Naive thymus-derived CD8-positive, alpha-beta T cell (primary cell): Measurements from ENCODE around the gene SAP25. TPM values are rescaled to one million over a fixed set of nuclear protein-coding genes. Genes with fewer than 3 reads are reported as not detected.
"Not testable (repeated sequence)": the region's sequence is repeated elsewhere in the genome, so short reads cannot be mapped to it uniquely, and the experiment has no call there.

Source experiments
- ATAC-seq, 2 donors: fragments of 150-1000 bp; cut with Tn5 transposase in 1 of 2; sonication (Bioruptor Pico), chemical (Tn5 transposase) in 1 of 2; 1 replicate in 1 of 2; 2 replicates in 1 of 2; pipeline ENCODE4 v1.10.0; 2021; ENCODE audit warnings: mild to moderate bottlenecking in 2 of 2, moderate library complexity in 2 of 2
- POLR2A ChIA-PET: fragments of 350-600 bp; sonication (Branson Sonifier 250); formaldehyde crosslinking; loops from one replicate; lab custom pipeline; 2021; ENCODE audit warnings: antibody characterized with exemption; lab: Charles Lee
- DNase-seq, 10 donors: peaks; one replicate each; pipeline versions ENCODE4 v3.0.0 to v3.0.0-alpha.2; 2020 to 2022
- H3K27ac Mint-ChIP-seq, 10 donors: one replicate each; pipeline ENCODE4 v1.8.0; 2020 to 2022; ENCODE audit warnings: mild to moderate bottlenecking in 10 of 10, mixed read lengths in 10 of 10, moderate library complexity in 4 of 10, inconsistent platforms in 1 of 10
- H3K27me3 Mint-ChIP-seq, 5 donors: one replicate each; pipeline ENCODE4 v1.8.0; 2021 to 2022; ENCODE audit warnings: mixed read lengths in 5 of 5
- H3K36me3 Mint-ChIP-seq, 3 donors: one replicate each; pipeline ENCODE4 v1.8.0; 2020 to 2022; ENCODE audit warnings: mixed read lengths in 3 of 3, mild to moderate bottlenecking in 2 of 3, inconsistent platforms in 1 of 3
- H3K4me1 Mint-ChIP-seq, 4 donors: one replicate each; pipeline ENCODE4 v1.8.0; 2021 to 2022; ENCODE audit warnings: mixed read lengths in 4 of 4
- H3K4me3 Mint-ChIP-seq, 10 donors: one replicate each; pipeline ENCODE4 v1.8.0; 2020 to 2022; ENCODE audit warnings: mild to moderate bottlenecking in 10 of 10, mixed read lengths in 10 of 10, moderate library complexity in 6 of 10, inconsistent platforms in 1 of 10
- H3K9me3 Mint-ChIP-seq, 9 donors: one replicate each; pipeline ENCODE4 v1.8.0; 2020 to 2022; ENCODE audit warnings: mixed read lengths in 9 of 9, mild to moderate bottlenecking in 3 of 9, inconsistent platforms in 1 of 9, moderate library complexity in 1 of 9
- polyA plus RNA-seq, 3 donors: library from polyadenylated mRNA; unstranded; fragments of 300-500 nt; fragmentation: Illumina TruSeq; gene quantifications; one replicate each; pipeline ENCODE4 v1.2.3, GENCODE V29; 2021
- total RNA-seq, 8 experiments: library from RNA in 2 of 8; stranded (reverse) in 2 of 8; gene quantifications; one replicate each; pipeline ENCODE4 v1.2.3 and lab custom pipeline; 2021 to 2026

The SAP25 gene
- total and polyA plus RNA-seq, 5 experiments from 2014 or later: 0.42 to 118 (median 102) TPM; not detected in 2

GRCh38 chr7:100539436-100540006, 34.2 kb downstream of the SAP25 start:
- H3K4me1 Mint-ChIP-seq: peaks cover 23 to 59% (median 56%) of the 10 kb centered on the region in 4 donors
- H3K27me3 Mint-ChIP-seq: peaks cover 0 to 2% (median 0%) of the 10 kb centered on the region in 5 donors
- ATAC-seq (no peak), DNase-seq (no peak)
- peak overlapping the region; percentile 69 to 99 (median 86) for H3K27ac Mint-ChIP-seq
- peak overlapping the region; percentile 92 to 100 (median 98) for H3K4me3 Mint-ChIP-seq
- H3K9me3 Mint-ChIP-seq: no peaks in the 10 kb centered on the region
- peaks cover 0 to 3% (median 0%) of the 10 kb centered on the region in 3 donors for H3K36me3 Mint-ChIP-seq
- POLR2A ChIA-PET: interaction anchor here (0.7 to 2.2 kb wide), 12 partner anchors 8 to 110 kb away, joined by 3 to 14 read pairs (median 5); partner anchors contain the start of genes FBXO24, LRCH4 and MEPCE

GRCh38 chr7:100538654-100539435, 34.9 kb downstream of the SAP25 start, which contains the start of gene AGFG2:
AGFG2 (plus strand) TSS chr7:100539203; CDS start chr7:100539347, 144 bp downstream.
- H3K4me3 Mint-ChIP-seq: peak within 1 kb of the TSS; percentile 92 to 100 (median 98)
- H3K27ac Mint-ChIP-seq: peak within 1 kb of the TSS; percentile 78 to 99 (median 90)
- H3K36me3 Mint-ChIP-seq: peaks cover 0 to 3% (median 0%) of the 10 kb centered on the region in 3 donors
- peak; percentile 98 to 100 (median 100) for DNase-seq
- peak; percentile 94 for ATAC-seq
- peaks cover 17 to 52% (median 49%) of the 10 kb centered on the region in 4 donors for H3K4me1 Mint-ChIP-seq
- peaks cover 0 to 2% (median 0%) of the 10 kb centered on the region in 5 donors for H3K27me3 Mint-ChIP-seq
- no peaks in the 10 kb centered on the region for H3K9me3 Mint-ChIP-seq
- POLR2A ChIA-PET: interaction anchor here (0.6 to 2.2 kb wide), 16 partner anchors 8 to 109 kb away, joined by 3 to 14 read pairs (median 5); partner anchors contain the start of genes FBXO24, LRCH4, MEPCE and PPP1R35

GRCh38 chr7:100538348-100538653, 35.4 kb downstream of the SAP25 start:
- DNase-seq (no peak), ATAC-seq (no peak)
- peaks cover 0 to 3% (median 0%) of the 10 kb centered on the region in 3 donors for H3K36me3 Mint-ChIP-seq
- POLR2A ChIA-PET: interaction anchor here (0.9 to 2.2 kb wide), 10 partner anchors 9 to 109 kb away, joined by 3 to 14 read pairs (median 6); partner anchors contain the start of genes FBXO24, LRCH4, MEPCE and PPP1R35
- peaks cover 14 to 47% (median 43%) of the 10 kb centered on the region in 4 donors for H3K4me1 Mint-ChIP-seq
- H3K27ac Mint-ChIP-seq: peak overlapping the region; percentile 57 to 99 (median 88)
- H3K4me3 Mint-ChIP-seq: peak overlapping the region; percentile 90 to 100 (median 98)
- H3K27me3 Mint-ChIP-seq: peaks cover 0 to 2% (median 0%) of the 10 kb centered on the region in 5 donors
- no peaks in the 10 kb centered on the region for H3K9me3 Mint-ChIP-seq

GRCh38 chr7:100536695-100537094, 37.0 kb downstream of the SAP25 start:
- peak overlapping the region in 1 of 10 donors; percentile 62 for H3K4me3 Mint-ChIP-seq
- ATAC-seq, DNase-seq, H3K27me3 Mint-ChIP-seq, H3K9me3 Mint-ChIP-seq, H3K27ac Mint-ChIP-seq, H3K36me3 Mint-ChIP-seq: not testable (repeated sequence)
- H3K4me1 Mint-ChIP-seq: peaks cover 10 to 31% (median 28%) of the 10 kb centered on the region in 4 donors
- POLR2A ChIA-PET: interaction anchor here (0.7 to 1.1 kb wide), 3 partner anchors 9 to 313 kb away, joined by 3 to 4 read pairs (median 4); no protein-coding TSS in a partner anchor

- not testable (repeated sequence) for ATAC-seq, H3K9me3 Mint-ChIP-seq, H3K36me3 Mint-ChIP-seq, H3K27me3 Mint-ChIP-seq, H3K4me3 Mint-ChIP-seq, DNase-seq, H3K27ac Mint-ChIP-seq
- POLR2A ChIA-PET: interaction anchor here (0.7 to 1.1 kb wide), 3 partner anchors 10 to 312 kb away, joined by 3 to 4 read pairs (median 3); no protein-coding TSS in a partner anchor
- peaks cover 7 to 23% (median 21%) of the 10 kb centered on the region in 4 donors for H3K4me1 Mint-ChIP-seq
Observed at GRCh38 chr7:100535982-100536381, 37.7 kb downstream of the SAP25 start.

- peaks cover 0 to 1% (median 0%) of the 10 kb centered on the region in 5 donors for H3K27me3 Mint-ChIP-seq
- POLR2A ChIA-PET: interaction anchor here (0.6 to 0.9 kb wide), 4 partner anchors 10 to 96 kb away, joined by 3 to 6 read pairs (median 4); no protein-coding TSS in a partner anchor
Observed at GRCh38 chr7:100532165-100533022, 41.3 kb downstream of the SAP25 start.

GRCh38 chr7:100528108-100528866, 45.4 kb downstream of the SAP25 start:
- ATAC-seq, H3K36me3 Mint-ChIP-seq, H3K27me3 Mint-ChIP-seq, DNase-seq, H3K9me3 Mint-ChIP-seq, H3K27ac Mint-ChIP-seq, H3K4me3 Mint-ChIP-seq, H3K4me1 Mint-ChIP-seq: not testable (repeated sequence)
- POLR2A ChIA-PET: interaction anchor here (1.0 to 1.8 kb wide), 3 partner anchors 12 to 38 kb away, joined by 5 to 7 read pairs (median 5); no protein-coding TSS in a partner anchor

More at GRCh38 chr7:100532165-100533022, 41.3 kb downstream of the SAP25 start:
- Mint-ChIP-seq H3K4me1 (peaks cover 0 to 1% (median 0%) of the 10 kb centered on the region in 4 donors), H3K36me3 (no peaks in the 10 kb centered on the region), H3K9me3 (no peaks in the 10 kb centered on the region), H3K4me3 (no peak overlapping the region), H3K27ac (no peak overlapping the region)
- DNase-seq: no peak
- no peak for ATAC-seq

GRCh38 chr7:100523192-100523591, 50.5 kb downstream of the SAP25 start:
- DNase-seq, H3K4me3 Mint-ChIP-seq, H3K27me3 Mint-ChIP-seq, H3K4me1 Mint-ChIP-seq, POLR2A ChIA-PET, H3K36me3 Mint-ChIP-seq, H3K9me3 Mint-ChIP-seq, H3K27ac Mint-ChIP-seq, ATAC-seq: not testable (repeated sequence)

Other genes with a start within 250 kb of the SAP25 start
- gene PILRB, start 215.8 kb downstream of the SAP25 start, total RNA-seq: 100 to 1,000 TPM; 129 to 130 TPM
- gene PILRB, start 215.8 kb downstream of the SAP25 start, polyA plus RNA-seq: 10 to 100 TPM in 1 of 3 donors, 1 to 10 TPM in 2; 2.5 to 14.6 (median 3.3) TPM
- gene PILRA, start 200.4 kb downstream of the SAP25 start, total RNA-seq: 10 to 100 TPM in 1 of 2 experiments, 1 to 10 TPM in 1; 8.6 to 10.6 TPM
- under 1 TPM; 0.35 to 0.63 (median 0.60) TPM for gene PILRA, start 200.4 kb downstream of the SAP25 start, polyA plus RNA-seq
- gene ZCWPW1, start 145.2 kb downstream of the SAP25 start, total RNA-seq: 10 to 100 TPM; 15.6 to 18.4 TPM
- gene ZCWPW1, start 145.2 kb downstream of the SAP25 start, polyA plus RNA-seq: 1 to 10 TPM; 3.1 to 9.3 (median 5.5) TPM
- 10 to 100 TPM; 64.8 to 66.8 TPM for gene MEPCE, start 144.1 kb downstream of the SAP25 start, total RNA-seq
- gene MEPCE, start 144.1 kb downstream of the SAP25 start, polyA plus RNA-seq: 10 to 100 TPM in 2 of 3 donors, 1 to 10 TPM in 1; 9.7 to 15.8 (median 11.3) TPM
- gene PPP1R35, start 137.4 kb downstream of the SAP25 start, total RNA-seq: 10 to 100 TPM; 63.8 to 73.0 TPM
- gene PPP1R35, start 137.4 kb downstream of the SAP25 start, polyA plus RNA-seq: 10 to 100 TPM; 20.7 to 40.6 (median 27.0) TPM
- 1 to 10 TPM; 4.0 to 4.5 TPM for gene SPACDR, start 109.6 kb downstream of the SAP25 start, total RNA-seq
- gene SPACDR, start 109.6 kb downstream of the SAP25 start, polyA plus RNA-seq: under 1 TPM in 2 of 3 donors, not detected in 1; 0.28 to 0.56 TPM
- gene TSC22D4, start 94.7 kb downstream of the SAP25 start, total RNA-seq: 100 to 1,000 TPM; 128 to 129 TPM
- 10 to 100 TPM; 30.3 to 35.9 (median 31.0) TPM for gene TSC22D4, start 94.7 kb downstream of the SAP25 start, polyA plus RNA-seq
- under 1 TPM in 1 of 2 experiments, not detected in 1; 0.44 TPM for gene NYAP1, start 90.0 kb downstream of the SAP25 start, total RNA-seq
- not detected for gene NYAP1, start 90.0 kb downstream of the SAP25 start, polyA plus RNA-seq
- gene AGFG2, start 34.7 kb downstream of the SAP25 start, total RNA-seq: 10 to 100 TPM; 19.0 to 22.0 TPM
- 10 to 100 TPM in 2 of 3 donors, 1 to 10 TPM in 1; 5.8 to 13.6 (median 11.5) TPM for gene AGFG2, start 34.7 kb downstream of the SAP25 start, polyA plus RNA-seq
- gene LRCH4, start 12.2 kb upstream of the SAP25 start, total RNA-seq: 100 to 1,000 TPM; 447 to 454 TPM
- gene LRCH4, start 12.2 kb upstream of the SAP25 start, polyA plus RNA-seq: 100 to 1,000 TPM; 131 to 180 (median 153) TPM
- gene FBXO24, start 12.4 kb upstream of the SAP25 start, total RNA-seq: 1 to 10 TPM; 2.5 to 3.6 TPM
- under 1 TPM; 0.60 to 0.95 (median 0.61) TPM for gene FBXO24, start 12.4 kb upstream of the SAP25 start, polyA plus RNA-seq
- gene PCOLCE, start 28.5 kb upstream of the SAP25 start, total RNA-seq: 10 to 100 TPM in 1 of 2 experiments, 1 to 10 TPM in 1; 8.3 to 12.5 TPM
- 1 to 10 TPM in 1 of 3 donors, under 1 TPM in 2; 0.25 to 1.3 (median 0.64) TPM for gene PCOLCE, start 28.5 kb upstream of the SAP25 start, polyA plus RNA-seq
- gene MOSPD3, start 38.6 kb upstream of the SAP25 start, total RNA-seq: 10 to 100 TPM; 13.0 to 16.4 TPM
- 10 to 100 TPM; 16.0 to 21.0 (median 20.0) TPM for gene MOSPD3, start 38.6 kb upstream of the SAP25 start, polyA plus RNA-seq
- gene TFR2, start 67.7 kb upstream of the SAP25 start, total RNA-seq: 1 to 10 TPM; 2.6 to 5.9 TPM
- 1 to 10 TPM in 1 of 3 donors, under 1 TPM in 2; 0.51 to 1.3 (median 0.79) TPM for gene TFR2, start 67.7 kb upstream of the SAP25 start, polyA plus RNA-seq
- not detected for gene ACTL6B, start 82.5 kb upstream of the SAP25 start, total RNA-seq
- not detected for gene ACTL6B, start 82.5 kb upstream of the SAP25 start, polyA plus RNA-seq
- gene GNB2, start 99.8 kb upstream of the SAP25 start, total RNA-seq: 100 to 1,000 TPM; 117 to 118 TPM
- 10 to 100 TPM; 34.8 to 42.4 (median 42.1) TPM for gene GNB2, start 99.8 kb upstream of the SAP25 start, polyA plus RNA-seq
- gene GIGYF1, start 120.3 kb upstream of the SAP25 start, total RNA-seq: 100 to 1,000 TPM; 118 to 122 TPM
- gene GIGYF1, start 120.3 kb upstream of the SAP25 start, polyA plus RNA-seq: 1 to 10 TPM in 2 of 3 donors, under 1 TPM in 1; 0.83 to 3.0 (median 1.0) TPM
- 10 to 100 TPM; 16.9 to 17.5 TPM for gene POP7, start 132.2 kb upstream of the SAP25 start, total RNA-seq
- 10 to 100 TPM; 32.6 to 41.7 (median 33.0) TPM for gene POP7, start 132.2 kb upstream of the SAP25 start, polyA plus RNA-seq
- not detected for gene EPO, start 146.6 kb upstream of the SAP25 start, total RNA-seq
- not detected for gene EPO, start 146.6 kb upstream of the SAP25 start, polyA plus RNA-seq
- not detected for gene ZAN, start 159.7 kb upstream of the SAP25 start, total RNA-seq
- under 1 TPM in 1 of 3 donors, not detected in 2; 0.05 TPM for gene ZAN, start 159.7 kb upstream of the SAP25 start, polyA plus RNA-seq